Measurements from ENCODE around the gene HMCN2. TPM values are rescaled to one million over a fixed set of nuclear protein-coding genes. Genes with fewer than 3 reads are reported as not detected.

HMCN2 gene
- total RNA-seq, 1 experiment from 2014 or later, result 8.6 TPM

- H3K27me3 ChIP-seq (ENCODE audit: insufficient read depth, low read length), result no peaks in the 10 kb centered on the region
- no peak overlapping the region for H4K91ac ChIP-seq (ENCODE audit: insufficient read length, low read depth, low read length)
- H2BK15ac ChIP-seq (ENCODE audit: low read depth, low read length), result no peak overlapping the region
- no peaks in the 10 kb centered on the region for H3K23me2 ChIP-seq (ENCODE audit: insufficient read length, low read depth, low read length, poor library complexity, severe bottlenecking)
- no peak overlapping the region for H2AK5ac ChIP-seq (ENCODE audit: insufficient read length, low read length)
- H2BK12ac ChIP-seq (ENCODE audit: insufficient read length, low read depth, low read length), result no peak overlapping the region
- H3K4ac ChIP-seq (ENCODE audit: low read depth, low read length), result no peak overlapping the region
- no peak overlapping the region for H2BK120ac ChIP-seq (ENCODE audit: low read depth, low read length, poor library complexity, severe bottlenecking)
- no peaks in the 10 kb centered on the region for H3K9me3 ChIP-seq (ENCODE audit: control insufficient read depth, low read depth, low read length)
- H3K79me2 ChIP-seq (ENCODE audit: insufficient read depth, low read length), result no peaks in the 10 kb centered on the region
- H2BK20ac ChIP-seq (ENCODE audit: low read depth, low read length, poor library complexity, severe bottlenecking), result no peak overlapping the region
- H3K14ac ChIP-seq (ENCODE audit: insufficient read depth, low read length), result no peak overlapping the region
- no peaks in the 10 kb centered on the region for H3K27me3 Mint-ChIP-seq (ENCODE audit: low read depth)
- peaks cover 2 to 3% of the 10 kb centered on the region in 2 experiments; a peak in 1 of 5 replicates for H3K9me3 Mint-ChIP-seq
- H3K56ac ChIP-seq (ENCODE audit: insufficient read length, low read depth, low read length), result no peak overlapping the region
- H3K79me1 ChIP-seq (ENCODE audit: insufficient read depth, low read depth, low read length, poor library complexity, severe bottlenecking), result no peaks in the 10 kb centered on the region
- DNase-seq, result no peak
- H3T11ph ChIP-seq (ENCODE audit: low read length), result no peak overlapping the region
- H3K18ac ChIP-seq (ENCODE audit: insufficient read length, low read depth, low read length), result no peak overlapping the region
- no peaks in the 10 kb centered on the region for H4K20me1 ChIP-seq (ENCODE audit: control insufficient read depth, insufficient read depth, insufficient read length)
- H3K4me1 ChIP-seq (ENCODE audit: insufficient read depth, low read length), result peaks cover 2% of the 10 kb centered on the region; the same call in 1 of the 2 replicates
- no peak overlapping the region for H2AFZ ChIP-seq (ENCODE audit: low read length)
- TF ChIP-seq CTCF (conservative IDR thresholded peaks at IDR 0.05), result no peak
- H3K4me1 Mint-ChIP-seq, result peaks cover 12 to 19% of the 10 kb centered on the region in 2 experiments
- no CpG with 5 or more reads among the region's 9 CpGs for WGBS (ENCODE audit: extremely low coverage, insufficient read length, low lambda C conversion rate)
- no peak overlapping the region for H3K9ac ChIP-seq (ENCODE audit: extremely low read depth, insufficient read length, low read length)
- H3K36me3 Mint-ChIP-seq (ENCODE audit: insufficient read depth in 1 of 3, low read depth in 3 of 3), result peaks cover 4 to 22% (median 6%) of the 10 kb centered on the region in 3 experiments
- H3K27ac ChIP-seq (ENCODE audit: insufficient read length, low read depth, low read length), result no peak overlapping the region
- no peak overlapping the region for H3K4me2 ChIP-seq (ENCODE audit: insufficient read depth, insufficient read length, low read length)
- peak overlapping the region in 1 of 3 experiments; percentile 8; a peak in 3 of 7 replicates for H3K27ac Mint-ChIP-seq
- H3K4me3 Mint-ChIP-seq, result no peak overlapping the region
- H4K8ac ChIP-seq (replicated peaks; ENCODE audit: insufficient read length, low read depth, low read length), result no peak overlapping the region
- no peak overlapping the region for H2BK5ac ChIP-seq (ENCODE audit: insufficient read length, low read length)
- no peak overlapping the region for H4K5ac ChIP-seq (ENCODE audit: insufficient read length, low read depth, low read length)
- no peak overlapping the region for H3K23ac ChIP-seq (ENCODE audit: insufficient read length, low read depth, low read length)
Measured at GRCh38 chr9:130275156-130275555, 9.6 kb downstream of the HMCN2 start.

Measured in H9 (cell line).